Hepatocyte (in vitro differentiated cells): ENCODE measurements around the gene ZBTB16.

Source experiments
- EZH2phosphoT487 ChIP-seq: fragments of 200-600 bp; sonication (generic); IDR thresholded peaks from one replicate; pipeline ENCODE4 v1.6.1; 2018; ENCODE audit warnings: antibody characterized with exemption, mild to moderate bottlenecking, low read depth, moderate library complexity; ENCODE audit not compliant: unreplicated experiment, severe bottlenecking
- TF ChIP-seq, protein P1 (sequence below): fragments of 200-600 bp; sonication (generic); IDR thresholded peaks from 2 replicates; pipeline ENCODE4 v1.5.1; 2016; ENCODE audit warnings: antibody characterized with exemption, mild to moderate bottlenecking; ENCODE audit not compliant: poor library complexity

DNA sequence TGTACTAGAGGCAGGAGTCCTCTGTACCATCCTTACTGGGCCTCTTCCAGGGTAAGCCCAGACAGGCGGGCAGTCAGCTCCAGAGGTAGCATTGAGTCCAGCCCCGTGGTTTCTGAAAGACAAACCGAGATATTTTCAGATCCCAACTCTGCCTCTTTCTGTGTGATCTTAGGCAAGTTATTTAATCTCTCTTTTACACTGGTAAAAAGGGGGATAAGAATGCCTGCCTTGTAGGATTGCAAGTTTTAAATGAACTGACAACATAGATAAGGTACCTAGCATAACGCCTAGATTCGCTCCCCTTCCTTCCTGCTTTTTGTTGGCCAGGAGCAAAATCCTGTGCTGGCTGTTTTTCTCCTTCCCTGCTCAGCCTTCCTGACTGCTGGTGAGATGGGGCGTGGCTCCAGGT, 180.2 kb downstream of the ZBTB16 start:
- TF ChIP-seq, protein P1, sequence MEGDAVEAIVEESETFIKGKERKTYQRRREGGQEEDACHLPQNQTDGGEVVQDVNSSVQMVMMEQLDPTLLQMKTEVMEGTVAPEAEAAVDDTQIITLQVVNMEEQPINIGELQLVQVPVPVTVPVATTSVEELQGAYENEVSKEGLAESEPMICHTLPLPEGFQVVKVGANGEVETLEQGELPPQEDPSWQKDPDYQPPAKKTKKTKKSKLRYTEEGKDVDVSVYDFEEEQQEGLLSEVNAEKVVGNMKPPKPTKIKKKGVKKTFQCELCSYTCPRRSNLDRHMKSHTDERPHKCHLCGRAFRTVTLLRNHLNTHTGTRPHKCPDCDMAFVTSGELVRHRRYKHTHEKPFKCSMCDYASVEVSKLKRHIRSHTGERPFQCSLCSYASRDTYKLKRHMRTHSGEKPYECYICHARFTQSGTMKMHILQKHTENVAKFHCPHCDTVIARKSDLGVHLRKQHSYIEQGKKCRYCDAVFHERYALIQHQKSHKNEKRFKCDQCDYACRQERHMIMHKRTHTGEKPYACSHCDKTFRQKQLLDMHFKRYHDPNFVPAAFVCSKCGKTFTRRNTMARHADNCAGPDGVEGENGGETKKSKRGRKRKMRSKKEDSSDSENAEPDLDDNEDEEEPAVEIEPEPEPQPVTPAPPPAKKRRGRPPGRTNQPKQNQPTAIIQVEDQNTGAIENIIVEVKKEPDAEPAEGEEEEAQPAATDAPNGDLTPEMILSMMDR, result no peak
- no peak for TF ChIP-seq EZH2phosphoT487
